Measurements from ENCODE around the gene TMEM201.

TMEM201 gene

DNA sequence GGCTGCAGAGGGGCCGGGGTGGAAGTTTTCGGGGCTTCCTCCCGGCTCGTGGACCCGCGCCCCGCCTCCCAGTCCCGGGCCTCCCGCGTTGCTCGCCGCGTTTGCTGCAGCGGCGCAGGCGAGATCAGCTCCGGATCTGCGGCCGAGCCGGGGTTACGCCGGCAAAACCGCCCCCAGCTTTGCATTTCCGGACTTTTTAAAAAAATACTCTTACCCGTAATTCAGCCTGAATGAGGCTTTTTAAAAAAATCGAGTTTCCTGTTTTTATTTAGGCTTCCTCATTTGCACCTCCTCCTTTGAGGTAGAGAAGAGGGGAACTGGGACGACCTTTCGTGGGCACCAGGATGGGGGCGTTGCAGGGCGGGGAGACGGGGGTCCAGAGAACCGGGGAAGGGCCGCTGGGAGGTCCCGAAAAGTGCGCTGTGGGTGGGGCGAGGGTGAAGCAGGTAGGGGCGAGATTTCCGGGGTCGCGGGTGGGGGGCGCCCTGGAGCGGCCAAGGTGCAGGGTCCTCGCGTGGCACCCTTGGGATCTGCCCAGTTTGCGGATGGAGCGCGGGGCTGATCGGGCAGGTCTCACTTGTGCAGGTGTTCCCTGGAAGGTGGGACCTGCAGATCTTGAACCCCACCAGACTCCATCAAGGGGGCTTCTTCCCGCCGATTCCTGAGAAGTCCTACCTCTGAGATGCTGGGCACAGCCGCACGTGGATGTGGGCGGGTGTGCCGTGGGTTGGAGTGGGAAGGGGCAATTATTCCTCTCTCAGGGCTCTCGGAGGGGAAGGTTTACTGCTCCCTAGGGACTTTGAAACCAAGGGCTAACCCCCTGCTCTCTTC lies 63.9 kb downstream of the TMEM201 start:
- DNase-seq (ENCODE audit: low read depth in 3 of 3, low spot score in 1 of 3): peak in 1 of 3 donors; percentile 48

- no peak for DNase-seq (ENCODE audit: low read depth in 3 of 3, low spot score in 1 of 3)
Observed at GRCh38 chr1:9653210-9653490, 64.4 kb downstream of the TMEM201 start.

DNA sequence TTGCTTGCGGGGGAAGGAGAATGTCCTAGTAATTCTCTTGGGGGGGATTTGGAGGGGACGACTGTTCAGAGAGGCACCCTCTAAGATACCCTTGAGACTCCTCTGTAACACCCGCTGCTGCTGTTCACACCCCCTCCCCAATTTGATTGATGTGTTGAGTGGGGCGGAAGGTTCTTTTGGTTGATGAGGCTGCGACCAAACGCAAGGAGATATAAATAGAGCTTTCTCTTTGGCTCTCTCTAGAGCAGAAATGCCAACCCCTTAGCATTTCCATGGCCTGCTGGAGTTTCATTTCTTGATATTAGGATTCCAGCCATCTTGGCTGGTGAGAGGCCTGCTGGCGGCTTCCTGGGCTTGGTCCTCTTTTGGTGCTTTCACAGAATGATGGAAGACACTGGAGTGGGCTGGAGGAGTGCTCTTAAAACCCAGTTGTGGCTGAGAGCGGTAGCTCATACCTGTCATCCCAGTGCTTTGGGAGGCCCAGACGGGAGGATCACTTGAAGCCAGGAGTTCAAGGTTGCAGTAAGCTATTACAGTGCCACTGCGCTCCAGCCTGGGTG lies 64.9 kb downstream of the TMEM201 start:
- no peak for DNase-seq (ENCODE audit: low read depth in 3 of 3, low spot score in 1 of 3)

DNA sequence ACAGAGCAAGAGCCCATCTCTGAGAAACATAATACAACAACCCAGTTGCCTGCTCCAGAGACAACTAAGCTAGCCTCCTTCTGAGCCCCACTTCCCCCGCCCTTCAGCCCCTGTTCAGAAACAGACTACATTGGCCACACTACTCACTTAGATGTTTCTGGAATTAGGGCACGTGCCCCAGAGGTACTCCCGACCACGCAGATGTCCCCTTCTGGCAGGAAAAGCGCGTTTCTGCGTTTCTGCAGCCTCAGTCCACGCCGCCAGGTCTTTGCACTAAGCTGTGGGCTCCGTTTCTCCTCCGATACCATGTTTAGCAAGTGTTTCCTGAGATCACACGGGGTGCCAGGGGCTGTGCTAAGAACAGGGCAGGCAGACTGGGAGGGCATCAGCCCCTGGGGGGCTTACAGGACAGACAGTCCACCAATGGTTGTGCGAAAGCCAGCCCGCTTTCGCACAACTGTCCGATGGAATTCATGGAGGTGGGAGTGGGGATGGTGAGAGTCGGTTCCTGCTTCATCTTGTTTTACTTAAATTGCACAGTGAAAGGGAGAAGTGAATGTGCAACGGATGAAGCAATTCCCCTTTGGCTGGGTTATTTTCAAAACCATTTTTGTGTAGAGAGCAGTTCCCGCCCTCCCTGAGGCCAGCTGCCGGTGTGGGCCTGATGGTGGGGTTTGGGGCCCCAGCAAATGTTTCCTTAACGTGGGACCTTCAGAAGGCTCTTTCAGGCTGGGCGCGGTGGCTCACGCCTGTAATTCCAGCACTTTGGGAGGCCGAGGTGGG lies 65.5 kb downstream of the TMEM201 start:
- DNase-seq (ENCODE audit: low read depth in 3 of 3, low spot score in 1 of 3): no peak

- DNase-seq (ENCODE audit: low read depth in 3 of 3, low spot score in 1 of 3): no peak
Observed at GRCh38 chr1:9654834-9655723, 66.4 kb downstream of the TMEM201 start.

GRCh38 chr1:9655836-9656235 lies 67.1 kb downstream of the TMEM201 start:
- no peak for DNase-seq (ENCODE audit: low read depth in 3 of 3, low spot score in 1 of 3)

DNA sequence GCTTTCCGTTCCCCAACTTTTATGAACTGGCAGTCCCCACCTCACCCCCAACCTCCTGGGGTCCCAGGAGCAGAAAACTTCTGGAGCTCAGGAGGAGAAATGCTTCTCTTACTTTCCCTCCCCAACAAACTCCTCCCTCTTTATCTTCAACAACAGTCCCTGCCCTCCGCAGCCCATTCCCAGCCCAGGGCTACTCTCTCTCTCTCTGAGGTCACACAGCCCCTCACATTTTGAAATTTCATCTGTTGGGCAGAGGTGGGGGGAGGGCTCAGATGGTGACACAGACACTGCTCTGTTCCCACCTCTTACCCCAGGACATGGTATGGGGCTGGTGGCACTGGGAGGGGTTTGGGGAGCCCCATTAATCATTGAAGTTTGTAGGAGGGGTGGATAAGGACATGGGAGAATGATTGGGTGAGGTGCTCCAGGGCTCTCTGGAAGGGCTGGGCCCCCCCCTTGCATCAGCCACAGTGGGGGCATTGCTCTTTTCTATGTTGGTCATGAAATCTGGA lies 68.9 kb downstream of the TMEM201 start:
- DNase-seq (ENCODE audit: low read depth in 3 of 3, low spot score in 1 of 3): no peak

- DNase-seq (ENCODE audit: low read depth in 3 of 3, low spot score in 1 of 3): no peak
Observed at GRCh38 chr1:9658199-9658598, 69.5 kb downstream of the TMEM201 start.

- DNase-seq (ENCODE audit: low read depth in 3 of 3, low spot score in 1 of 3): no peak
Observed at GRCh38 chr1:9659328-9659727, 70.6 kb downstream of the TMEM201 start.

- no peak for DNase-seq (ENCODE audit: low read depth in 3 of 3, low spot score in 1 of 3)
Observed at GRCh38 chr1:9663257-9663656, 74.5 kb downstream of the TMEM201 start.
